AG09319 (cell line): ENCODE results near the gene CTRB2.
"Not testable (repeated sequence)": the region's sequence is repeated elsewhere in the genome, so short reads cannot be mapped to it uniquely, and the experiment has no call there.

Experiments used
- DNase-seq: peaks from one replicate; pipeline ENCODE4 v3.0.0-alpha.2; 2010; ENCODE audit warnings: low read depth; ENCODE audit errors: extremely low read depth
- CTCF ChIP-seq: IDR thresholded peaks from 2 replicates; pipeline ENCODE4 v1.5.1; 2011; ENCODE audit warnings: low read depth, mild to moderate bottlenecking, inconsistent platforms, low read length, moderate library complexity

The CTRB2 gene

GRCh38 chr16:75209944-75210343, 3.0 kb upstream of the CTRB2 start:
- DNase-seq, result no peak
- no peak for TF ChIP-seq CTCF

- not testable (repeated sequence) for DNase-seq
These were observed 2.6 kb upstream of the CTRB2 start for GRCh38 chr16:75209514-75209913.

- TF ChIP-seq CTCF, result no peak
- DNase-seq, result no peak
These were observed 2.0 kb upstream of the CTRB2 start for GRCh38 chr16:75208861-75209505.

GRCh38 chr16:75208242-75208825, 1.4 kb upstream of the CTRB2 start:
- TF ChIP-seq CTCF, result no peak
- no peak for DNase-seq

- no peak for DNase-seq
- no peak for TF ChIP-seq CTCF
These were observed 870 bp upstream of the CTRB2 start for GRCh38 chr16:75207831-75208230.

GRCh38 chr16:75205961-75206748, 806 bp downstream of the CTRB2 start:
- not testable (repeated sequence) for DNase-seq

GRCh38 chr16:75205438-75205837, 1.5 kb downstream of the CTRB2 start:
- DNase-seq, result not testable (repeated sequence)

- DNase-seq, result not testable (repeated sequence)
These were observed 2.1 kb downstream of the CTRB2 start for GRCh38 chr16:75204905-75205304.

- no peak for TF ChIP-seq CTCF
- no peak for DNase-seq
These were observed 2.6 kb downstream of the CTRB2 start for GRCh38 chr16:75204410-75204758.
